Esophagus muscularis mucosa (tissue), 3 donors: ENCODE measurements around the gene NAB1.

Experiments used
- POLR2A ChIP-seq: fragments of 450-650 bp; IDR thresholded peaks from one replicate; pipeline ENCODE4 v1.6.1; 2017; ENCODE audit warnings: antibody characterized with exemption, moderate library complexity, mild to moderate bottlenecking, low read depth
- POLR2AphosphoS5 ChIP-seq, 2 donors: sonication (generic); formaldehyde crosslinking; IDR thresholded peaks; one replicate each; pipeline ENCODE4 v1.6.1; 2017; ENCODE audit warnings: antibody characterized with exemption in 2 of 2
- TF ChIP-seq, protein P1 (sequence below), 3 experiments: fragments of 200-600 bp in 2 of 3; fragments of 450-650 bp in 1 of 3; sonication (generic) in 2 of 3; IDR thresholded peaks; one replicate each; pipeline ENCODE4 v1.5.1; 2017 to 2019; ENCODE audit warnings: antibody characterized with exemption in 3 of 3, mild to moderate bottlenecking in 2 of 3, moderate library complexity in 1 of 3

DNA sequence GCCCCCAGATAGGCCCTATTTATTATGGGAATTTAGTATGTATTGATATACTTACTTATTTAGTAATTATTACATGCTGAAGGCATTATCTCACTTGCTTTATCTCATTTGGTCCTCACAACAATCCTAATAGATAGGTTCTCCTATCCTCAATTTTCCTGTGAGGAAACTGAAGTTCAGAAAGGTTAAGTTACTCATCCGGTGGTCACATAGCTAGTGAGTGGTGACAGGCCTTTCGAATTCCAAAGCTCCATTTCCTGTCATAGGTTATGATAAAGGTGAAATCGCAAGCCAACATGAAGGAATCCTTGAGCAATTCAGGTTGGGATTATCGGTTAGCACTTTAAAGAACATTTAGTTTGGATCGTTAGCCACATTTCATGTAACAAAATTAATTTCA lies 33.3 kb downstream of the NAB1 start:
- TF ChIP-seq, protein P1, sequence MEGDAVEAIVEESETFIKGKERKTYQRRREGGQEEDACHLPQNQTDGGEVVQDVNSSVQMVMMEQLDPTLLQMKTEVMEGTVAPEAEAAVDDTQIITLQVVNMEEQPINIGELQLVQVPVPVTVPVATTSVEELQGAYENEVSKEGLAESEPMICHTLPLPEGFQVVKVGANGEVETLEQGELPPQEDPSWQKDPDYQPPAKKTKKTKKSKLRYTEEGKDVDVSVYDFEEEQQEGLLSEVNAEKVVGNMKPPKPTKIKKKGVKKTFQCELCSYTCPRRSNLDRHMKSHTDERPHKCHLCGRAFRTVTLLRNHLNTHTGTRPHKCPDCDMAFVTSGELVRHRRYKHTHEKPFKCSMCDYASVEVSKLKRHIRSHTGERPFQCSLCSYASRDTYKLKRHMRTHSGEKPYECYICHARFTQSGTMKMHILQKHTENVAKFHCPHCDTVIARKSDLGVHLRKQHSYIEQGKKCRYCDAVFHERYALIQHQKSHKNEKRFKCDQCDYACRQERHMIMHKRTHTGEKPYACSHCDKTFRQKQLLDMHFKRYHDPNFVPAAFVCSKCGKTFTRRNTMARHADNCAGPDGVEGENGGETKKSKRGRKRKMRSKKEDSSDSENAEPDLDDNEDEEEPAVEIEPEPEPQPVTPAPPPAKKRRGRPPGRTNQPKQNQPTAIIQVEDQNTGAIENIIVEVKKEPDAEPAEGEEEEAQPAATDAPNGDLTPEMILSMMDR (IDR thresholded peaks at IDR 0.05), result no peak
- TF ChIP-seq POLR2AphosphoS5 (IDR thresholded peaks at IDR 0.05), result no peak
- TF ChIP-seq POLR2A, result no peak
